Neural cell (in vitro differentiated cells): ENCODE measurements around the gene MMP28. TPM values are rescaled to one million over a fixed set of nuclear protein-coding genes. Genes with fewer than 3 reads are reported as not detected.
A peak's percentile ranks its signal among the peaks of the same experiment; 100 is the strongest.

Experiments
- H2AFZ ChIP-seq: fragments of 200-600, 300-800 bp; sonication (generic), shearing (Covaris generic); 2 replicates; pipeline ENCODE4 v1.6.0; 2014; ENCODE audit warnings: low read depth, mild to moderate bottlenecking, antibody characterized with exemption, low read length, moderate library complexity
- H3F3A ChIP-seq: fragments of 200-600 bp; shearing (Covaris generic); 2 replicates; pipeline ENCODE4 v1.6.1; 2016; ENCODE audit warnings: mild to moderate bottlenecking, moderate library complexity, mixed read lengths, antibody characterized with exemption, low read length; ENCODE audit not compliant: insufficient read depth, poor library complexity, severe bottlenecking
- H3K27ac ChIP-seq: fragments of 200-600, 300-800 bp; sonication (generic), shearing (Covaris generic); 2 replicates; pipeline ENCODE4 v1.5.1; 2014; ENCODE audit warnings: mild to moderate bottlenecking, low read length, moderate library complexity
- H3K27me3 ChIP-seq: fragments of 300-800, 200-600 bp; sonication (generic), shearing (Covaris generic); 2 replicates; pipeline ENCODE4 v1.6.0; 2014; ENCODE audit warnings: mild to moderate bottlenecking, low read depth, low read length, moderate library complexity; ENCODE audit not compliant: insufficient read depth
- H3K36me3 ChIP-seq: fragments of 300-800, 200-600 bp; sonication (generic), shearing (Covaris generic); 2 replicates; pipeline ENCODE4 v1.5.1; 2014; ENCODE audit warnings: mild to moderate bottlenecking, antibody characterized with exemption, low read length, moderate library complexity; ENCODE audit not compliant: insufficient read depth
- H3K4me2 ChIP-seq: fragments of 300-800, 200-600 bp; sonication (generic), shearing (Covaris generic); 2 replicates; pipeline ENCODE4 v1.6.0; 2014; ENCODE audit warnings: mild to moderate bottlenecking, low read length
- H3K4me3 ChIP-seq: fragments of 300-800, 200-600 bp; sonication (generic), shearing (Covaris generic); 2 replicates; pipeline ENCODE4 v1.5.1; 2014; ENCODE audit warnings: mild to moderate bottlenecking, low read length, moderate library complexity
- H3K79me2 ChIP-seq: fragments of 200-600 bp; shearing (Covaris generic); replicated peaks from 2 replicates; pipeline ENCODE4 v1.6.0; 2014; ENCODE audit warnings: mild to moderate bottlenecking, low read length, moderate library complexity; ENCODE audit not compliant: insufficient read depth
- H3K9ac ChIP-seq: fragments of 300-800, 200-600 bp; sonication (generic), shearing (Covaris generic); 2 replicates; pipeline ENCODE4 v1.6.1; 2016; ENCODE audit warnings: mild to moderate bottlenecking, low read length, mixed read lengths
- H3K9me2 ChIP-seq: fragments of 200-600 bp; shearing (Covaris generic); 2 replicates; pipeline ENCODE4 v1.6.1; 2016; ENCODE audit warnings: mild to moderate bottlenecking, low read length, mixed read lengths; ENCODE audit not compliant: insufficient read depth
- H3K9me3 ChIP-seq: fragments of 200-600, 300-800 bp; sonication (generic), shearing (Covaris generic); 2 replicates; pipeline ENCODE4 v1.6.1; 2016; ENCODE audit warnings: mild to moderate bottlenecking, mixed run types, low read length, moderate library complexity, mixed read lengths
- H4K20me1 ChIP-seq: fragments of 200-600 bp; shearing (Covaris generic); 2 replicates; pipeline ENCODE4 v1.6.1; 2016; ENCODE audit warnings: mild to moderate bottlenecking, mixed run types; ENCODE audit not compliant: insufficient read depth
- CTCF ChIP-seq: fragments of 450-650 bp; IDR thresholded peaks from 2 replicates; pipeline ENCODE4 v1.5.1; 2014; ENCODE audit warnings: antibody characterized with exemption, mild to moderate bottlenecking, moderate library complexity; ENCODE audit not compliant: poor library complexity, severe bottlenecking
- EP300 ChIP-seq: fragments of 450-650 bp; conservative IDR thresholded peaks from 2 replicates; pipeline ENCODE4 v1.6.1; 2014; ENCODE audit warnings: antibody characterized with exemption, mild to moderate bottlenecking, moderate library complexity; ENCODE audit not compliant: poor library complexity, severe bottlenecking
- EZH2 ChIP-seq: fragments of 200-600, 300-800 bp; shearing (Covaris generic), sonication (generic); IDR thresholded peaks from 2 replicates; pipeline ENCODE4 v1.6.1; 2014; ENCODE audit warnings: antibody characterized with exemption, low read length, borderline replicate concordance, mild to moderate bottlenecking; ENCODE audit not compliant: insufficient read depth, poor library complexity, severe bottlenecking
- MXI1 ChIP-seq: fragments of 450-650 bp; conservative IDR thresholded peaks from 2 replicates; pipeline ENCODE4 v1.6.1; 2014; ENCODE audit warnings: antibody characterized with exemption, mild to moderate bottlenecking; ENCODE audit not compliant: poor library complexity, severe bottlenecking
- POLR2AphosphoS5 ChIP-seq: IDR thresholded peaks from 2 replicates; pipeline ENCODE4 v1.6.1; 2012
- RAD21 ChIP-seq: fragments of 450-650 bp; conservative IDR thresholded peaks from 2 replicates; pipeline ENCODE4 v1.6.1; 2014; ENCODE audit warnings: antibody characterized with exemption, mild to moderate bottlenecking, moderate library complexity
- REST ChIP-seq: IDR thresholded peaks from 2 replicates; pipeline ENCODE4 v1.6.1; 2012; ENCODE audit warnings: borderline replicate concordance
- SMC3 ChIP-seq: fragments of 450-650 bp; conservative IDR thresholded peaks from 2 replicates; pipeline ENCODE4 v1.6.1; 2014; ENCODE audit warnings: antibody characterized with exemption, mild to moderate bottlenecking, moderate library complexity; ENCODE audit not compliant: poor library complexity
- TAF1 ChIP-seq: IDR thresholded peaks from 2 replicates; pipeline ENCODE4 v1.6.1; 2012; ENCODE audit warnings: low read depth
- polyA plus RNA-seq: library from polyadenylated mRNA; depleted of rRNA; stranded (reverse); fragments of >200 nt; gene quantifications from 2 replicates; pipeline ENCODE4 v1.2.3, GENCODE V29; 2014

The MMP28 gene
- polyA plus RNA-seq, 1 donor from 2014 or later = 0.31 TPM

GRCh38 chr17:35766489-35766877 lies 29.0 kb downstream of the MMP28 start:
- Histone ChIP-seq H3K4me2 (no peak overlapping the region), H4K20me1 (no peaks in the 10 kb centered on the region), H3K36me3 (no peaks in the 10 kb centered on the region), H3K79me2 (no peaks in the 10 kb centered on the region), H3K4me3 (no peak overlapping the region), H3K27ac (no peak overlapping the region), H3K27me3 (no peaks in the 10 kb centered on the region), H2AFZ (no peak overlapping the region), H3F3A (no peaks in the 10 kb centered on the region), H3K9me3 (no peaks in the 10 kb centered on the region), H3K9me2 (no peaks in the 10 kb centered on the region), H3K9ac (no peak overlapping the region)
- TF ChIP-seq RAD21 (no peak), TAF1 (no peak), MXI1 (no peak), SMC3 (no peak)

GRCh38 chr17:35765756-35766488 lies 29.5 kb downstream of the MMP28 start:
- no peak overlapping the region for H3K9ac ChIP-seq
- no peak overlapping the region for H3K4me2 ChIP-seq
- TF ChIP-seq TAF1 (no peak), EZH2 (no peak)
- H3K27me3 ChIP-seq = no peaks in the 10 kb centered on the region
- H3K36me3 ChIP-seq = no peaks in the 10 kb centered on the region
- H3F3A ChIP-seq = no peaks in the 10 kb centered on the region
- H3K27ac ChIP-seq = no peak overlapping the region
- no peaks in the 10 kb centered on the region for H3K79me2 ChIP-seq
- no peak overlapping the region for H2AFZ ChIP-seq
- H4K20me1 ChIP-seq = no peaks in the 10 kb centered on the region
- no peaks in the 10 kb centered on the region for H3K9me2 ChIP-seq
- H3K4me3 ChIP-seq = no peak overlapping the region
- H3K9me3 ChIP-seq = no peaks in the 10 kb centered on the region

GRCh38 chr17:35765086-35765710 lies 30.2 kb downstream of the MMP28 start:
- H3K79me2 ChIP-seq = no peaks in the 10 kb centered on the region
- H3K36me3 ChIP-seq = no peaks in the 10 kb centered on the region
- no peaks in the 10 kb centered on the region for H4K20me1 ChIP-seq
- peak overlapping the region; percentile 90 for H3K4me3 ChIP-seq
- peak overlapping the region; percentile 89 for H3K27ac ChIP-seq
- no peaks in the 10 kb centered on the region for H3K9me2 ChIP-seq
- TF ChIP-seq REST (no peak), EP300 (no peak), MXI1 (no peak), TAF1 (no peak), CTCF (no peak), POLR2AphosphoS5 (no peak), EZH2 (no peak), RAD21 (no peak), SMC3 (no peak)
- no peak overlapping the region for H3K4me2 ChIP-seq
- no peaks in the 10 kb centered on the region for H3K27me3 ChIP-seq
- peak overlapping the region; percentile 88 for H3K9ac ChIP-seq
- no peaks in the 10 kb centered on the region for H3F3A ChIP-seq
- no peaks in the 10 kb centered on the region for H3K9me3 ChIP-seq
- no peak overlapping the region for H2AFZ ChIP-seq
